GM18873 (cell line): ENCODE data around the gene BAG1.
A peak's percentile ranks its signal among the peaks of the same experiment; 100 is the strongest.

Experiments used
- ATAC-seq: cut with Tn5 transposase; IDR thresholded peaks from one replicate; pipeline ENCODE4 v1.9.1; 2021; ENCODE audit warnings: mild to moderate bottlenecking, moderate library complexity, moderate number of reproducible peaks; ENCODE audit not compliant: unreplicated experiment, low FRiP score

BAG1 gene

GRCh38 chr9:33277484-33277883, 13.0 kb upstream of the BAG1 start:
- no peak for ATAC-seq

- no peak for ATAC-seq
Measured at GRCh38 chr9:33273972-33274328, 9.4 kb upstream of the BAG1 start.

- no peak for ATAC-seq
Measured at GRCh38 chr9:33273266-33273971, 8.9 kb upstream of the BAG1 start.

GRCh38 chr9:33272061-33272460, 7.6 kb upstream of the BAG1 start:
- no peak for ATAC-seq

GRCh38 chr9:33270146-33270545, 5.6 kb upstream of the BAG1 start:
- no peak for ATAC-seq

- ATAC-seq: no peak
Measured at GRCh38 chr9:33267151-33267767, 2.8 kb upstream of the BAG1 start.

GRCh38 chr9:33265211-33265865, 830 bp upstream of the BAG1 start:
- no peak for ATAC-seq

GRCh38 chr9:33264003-33264472, 470 bp downstream of the BAG1 start:
- peak; percentile 23 for ATAC-seq

GRCh38 chr9:33263131-33264002, 1.1 kb downstream of the BAG1 start:
- no peak for ATAC-seq

GRCh38 chr9:33260372-33260771, 4.1 kb downstream of the BAG1 start:
- ATAC-seq: no peak

GRCh38 chr9:33257276-33257675, 7.2 kb downstream of the BAG1 start:
- ATAC-seq: no peak

- ATAC-seq: no peak
Measured at GRCh38 chr9:33256236-33256635, 8.3 kb downstream of the BAG1 start.

- ATAC-seq: no peak
Measured at GRCh38 chr9:33255471-33255870, 9.0 kb downstream of the BAG1 start.

GRCh38 chr9:33255014-33255413, 9.5 kb downstream of the BAG1 start:
- no peak for ATAC-seq

GRCh38 chr9:33254211-33254610, 10.3 kb downstream of the BAG1 start:
- no peak for ATAC-seq

- ATAC-seq: no peak
Measured at GRCh38 chr9:33250458-33250995, 14.0 kb downstream of the BAG1 start.

- ATAC-seq: no peak
Measured at GRCh38 chr9:33249983-33250382, 14.5 kb downstream of the BAG1 start.

GRCh38 chr9:33249087-33249658, 15.3 kb downstream of the BAG1 start:
- ATAC-seq: peak; percentile 56

GRCh38 chr9:33248606-33249005, 15.9 kb downstream of the BAG1 start:
- ATAC-seq: peak; percentile 19

GRCh38 chr9:33246269-33246860, 18.1 kb downstream of the BAG1 start:
- no peak for ATAC-seq
